SK-N-SH (cell line): ENCODE results near the gene ZGPAT. TPM values are rescaled to one million over a fixed set of nuclear protein-coding genes. Genes with fewer than 3 reads are reported as not detected.

Experiments used
- CTCF ChIA-PET: fragments of 300-600, 350-600 bp; formaldehyde crosslinking; extraction: SDS; loops from one replicate; lab custom pipeline; 2021; lab: Yijun Ruan, JAX
- POLR2A ChIA-PET: fragments of 350-600 bp; sonication (Branson Sonifier 250); formaldehyde crosslinking; extraction: SDS; loops from one replicate; lab custom pipeline; 2020; ENCODE audit warnings: antibody characterized with exemption, inconsistent platforms; lab: Yijun Ruan, JAX
- DNase-seq: peaks from one replicate; pipeline ENCODE4 v3.0.0; 2012
- H2AFZ ChIP-seq: fragments of 200-600 bp; sonication (generic); 2 replicates; pipeline ENCODE4 v1.8.1; 2016; ENCODE audit warnings: antibody characterized with exemption, mild to moderate bottlenecking, low read depth
- H3F3A ChIP-seq: fragments of 200-600 bp; sonication (generic); replicated peaks from 2 replicates; pipeline ENCODE3; 2016; ENCODE audit warnings: antibody characterized with exemption, mild to moderate bottlenecking; ENCODE audit not compliant: insufficient read depth
- H3K27ac ChIP-seq, 2 experiments: fragments of 200-500 bp in 1 of 2; fragments of 200-600 bp in 1 of 2; sonication (Bioruptor generic) in 1 of 2; sonication (generic), shearing (Covaris generic) in 1 of 2; 2 replicates each; pipeline versions ENCODE4 v1.5.1 to v1.6.1; 2014 to 2016; ENCODE audit warnings: low read depth in 2 of 2, inconsistent platforms in 1 of 2, low read length in 1 of 2, mild to moderate bottlenecking in 1 of 2, mixed read lengths in 1 of 2
- H3K27me3 ChIP-seq: fragments of 200-600 bp; sonication (generic), shearing (Covaris generic); 2 replicates; pipeline ENCODE4 v1.6.1; 2016; ENCODE audit warnings: mixed run types; ENCODE audit not compliant: insufficient read depth
- H3K36me3 ChIP-seq, 2 experiments: fragments of 200-500 bp in 1 of 2; fragments of 200-600 bp in 1 of 2; sonication (Bioruptor generic) in 1 of 2; sonication (generic) in 1 of 2; replicated peaks in 1 of 2; 2 replicates each; pipeline versions ENCODE3 to v1.5.1; 2014 to 2016; ENCODE audit warnings: low read length in 1 of 2, mild to moderate bottlenecking in 1 of 2; ENCODE audit not compliant: insufficient read depth in 2 of 2, control insufficient read depth in 1 of 2
- H3K4me1 ChIP-seq, 2 experiments: fragments of 200-500 bp in 1 of 2; fragments of 200-600 bp in 1 of 2; sonication (Bioruptor generic) in 1 of 2; sonication (generic), shearing (Covaris generic) in 1 of 2; 2 replicates each; pipeline versions ENCODE4 v1.5.1 to v1.6.1; 2014 to 2016; ENCODE audit warnings: low read depth in 1 of 2, low read length in 1 of 2, mixed run types in 1 of 2; ENCODE audit not compliant: insufficient read depth in 2 of 2, control insufficient read depth in 1 of 2
- H3K4me2 ChIP-seq: fragments of 200-600 bp; sonication (generic), shearing (Covaris generic); 2 replicates; pipeline ENCODE4 v1.6.1; 2017; ENCODE audit warnings: mixed run types
- H3K4me3 ChIP-seq, 2 experiments: fragments of 200-500 bp in 1 of 2; fragments of 200-600 bp in 1 of 2; sonication (Bioruptor generic) in 1 of 2; sonication (generic), shearing (Covaris generic) in 1 of 2; 2 replicates each; pipeline versions ENCODE4 v1.5.1 to v1.8.1; 2014 to 2016; ENCODE audit warnings: low read depth in 2 of 2, inconsistent platforms in 1 of 2, low read length in 1 of 2, mild to moderate bottlenecking in 1 of 2, mixed read lengths in 1 of 2, moderate library complexity in 1 of 2
- H3K79me2 ChIP-seq: fragments of 200-600 bp; sonication (generic); 2 replicates; pipeline ENCODE4 v1.8.1; 2017; ENCODE audit warnings: mild to moderate bottlenecking; ENCODE audit not compliant: insufficient read depth
- H3K9ac ChIP-seq: fragments of 200-600 bp; sonication (generic); 2 replicates; pipeline ENCODE4 v1.6.1; 2017; ENCODE audit warnings: mixed run types
- H3K9me2 ChIP-seq: fragments of 200-600 bp; sonication (generic); 2 replicates; pipeline ENCODE4 v1.6.1; 2017; ENCODE audit warnings: mixed run types
- H3K9me3 ChIP-seq: fragments of 200-600 bp; sonication (generic); 2 replicates; pipeline ENCODE4 v1.6.1; 2017; ENCODE audit warnings: mixed run types, mild to moderate bottlenecking, moderate library complexity
- H4K20me1 ChIP-seq: fragments of 200-600 bp; sonication (generic); 2 replicates; pipeline ENCODE4 v1.6.1; 2017; ENCODE audit warnings: mild to moderate bottlenecking, mixed run types; ENCODE audit not compliant: insufficient read depth
- CHD2 ChIP-seq: fragments of 150-350 bp; IDR thresholded peaks from 2 replicates; pipeline ENCODE4 v1.6.1; 2018; ENCODE audit warnings: low read length; ENCODE audit not compliant: partially characterized antibody
- ELF1 ChIP-seq: IDR thresholded peaks from 2 replicates; pipeline ENCODE4 v1.4.0; 2012
- FOSL2 ChIP-seq: IDR thresholded peaks from 2 replicates; pipeline ENCODE4 v1.4.0; 2012; ENCODE audit warnings: low read depth, mild to moderate bottlenecking, moderate library complexity, borderline replicate concordance
- FOXJ3 ChIP-seq: sonication (generic); formaldehyde crosslinking; IDR thresholded peaks from 2 replicates; pipeline ENCODE4 v1.5.1; 2020; ENCODE audit warnings: mild to moderate bottlenecking, missing genetic modification reagents
- GABPA ChIP-seq: IDR thresholded peaks from 2 replicates; pipeline ENCODE4 v1.4.0; 2012; ENCODE audit warnings: low read depth, mild to moderate bottlenecking
- MAX ChIP-seq: IDR thresholded peaks from 2 replicates; pipeline ENCODE4 v1.4.0; 2012; ENCODE audit warnings: low read depth
- MEF2A ChIP-seq: IDR thresholded peaks from 2 replicates; pipeline ENCODE4 v1.4.0; 2012; ENCODE audit warnings: low read depth, borderline replicate concordance
- MXI1 ChIP-seq: IDR thresholded peaks from 2 replicates; pipeline ENCODE4 v1.6.1; 2012; ENCODE audit warnings: mild to moderate bottlenecking, low read depth, low read length, improper control_type of control experiment
- RCOR1 ChIP-seq: fragments of 150-350 bp; IDR thresholded peaks from 2 replicates; pipeline ENCODE4 v1.6.1; 2017; ENCODE audit warnings: antibody characterized with exemption, low read length
- RFX5 ChIP-seq: IDR thresholded peaks from 2 replicates; pipeline ENCODE4 v1.6.1; 2012; ENCODE audit warnings: mild to moderate bottlenecking, improper control_type of control experiment, low read length
- RXRA ChIP-seq: IDR thresholded peaks from 2 replicates; pipeline ENCODE4 v1.4.0; 2012; ENCODE audit warnings: low read depth, mild to moderate bottlenecking, borderline replicate concordance
- SMC3 ChIP-seq: IDR thresholded peaks from 2 replicates; pipeline ENCODE4 v1.6.1; 2012; ENCODE audit warnings: low read depth, low read length, improper control_type of control experiment
- TAF1 ChIP-seq: IDR thresholded peaks from 2 replicates; pipeline ENCODE4 v1.6.1; 2012; ENCODE audit warnings: low read depth, mild to moderate bottlenecking, low read length, moderate library complexity, borderline replicate concordance
- TEAD4 ChIP-seq: IDR thresholded peaks from 2 replicates; pipeline ENCODE4 v1.4.0; 2012; ENCODE audit warnings: mild to moderate bottlenecking, borderline replicate concordance; ENCODE audit not compliant: insufficient read depth
- YY1 ChIP-seq: IDR thresholded peaks from 2 replicates; pipeline ENCODE4 v1.4.0; 2012; ENCODE audit warnings: low read depth, mild to moderate bottlenecking
- WGBS: methylation state at CpG from one replicate; pipeline ENCODE4 v1.1.6; 2017; ENCODE audit warnings: low lambda C conversion rate; 5-methylcytosine and 5-hydroxymethylcytosine counted together
- polyA plus RNA-seq, 3 experiments: library from polyadenylated mRNA; depleted of rRNA; stranded (reverse); fragments of >200 nt; gene quantifications; 2 replicates each; pipeline ENCODE4 v1.2.3, GENCODE V29; 2012
- TF ChIP-seq, protein P1 (sequence below): fragments of 150-350 bp; IDR thresholded peaks from 2 replicates; pipeline ENCODE4 v1.6.1; 2017; ENCODE audit warnings: antibody characterized with exemption, low read length, low read depth, borderline replicate concordance
- TF ChIP-seq, protein P2 (sequence below): IDR thresholded peaks from 2 replicates; pipeline ENCODE4; 2012
- TF ChIP-seq, protein P3 (sequence below): fragments of 150-350 bp; IDR thresholded peaks from 2 replicates; pipeline ENCODE4 v1.6.1; 2016; ENCODE audit warnings: mild to moderate bottlenecking, low read depth, low read length

The ZGPAT gene
- polyA plus RNA-seq, 1 of the 3 experiments (the other 2 are of a cell fraction): 33.7 TPM

- 95% methylated on average over 7 of the region's 13 CpGs for WGBS
Observed at GRCh38 chr20:63681609-63682142, 26.2 kb upstream of the ZGPAT start.

More at GRCh38 chr20:63681609-63682142, 26.2 kb upstream of the ZGPAT start:
- Histone ChIP-seq H3K4me1 (peaks cover 0 to 16% of the 10 kb centered on the region in 2 experiments; a peak in 3 of 4 replicates), H4K20me1 (no peaks in the 10 kb centered on the region), H3K4me2 (0 out of 2 replicates have a peak overlapping the region, but pooled peaks have one; percentile 54), H3K9ac (no peak overlapping the region), H3K79me2 (no peaks in the 10 kb centered on the region), H3K4me3 (no peak overlapping the region), H3F3A (peaks cover 12% of the 10 kb centered on the region), H3K27ac (peak overlapping the region; percentile 54 to 73), H3K27me3 (no peaks in the 10 kb centered on the region), H3K9me2 (no peaks in the 10 kb centered on the region), H3K9me3 (no peaks in the 10 kb centered on the region), H3K36me3 (peaks cover 5 to 6% of the 10 kb centered on the region in 2 experiments), H2AFZ (no peak overlapping the region)
- CTCF ChIA-PET: interaction anchor here (0.6 kb wide), 1 partner anchor 94 kb away, joined by 3 read pairs; no protein-coding TSS in a partner anchor
- POLR2A ChIA-PET: no interaction called here
- TF ChIP-seq FOSL2 (no peak), GABPA (no peak), SMC3 (no peak), MAX (no peak), RCOR1 (no peak), RFX5 (no peak), YY1 (no peak), TAF1 (no peak), RXRA (no peak), MEF2A (no peak), ELF1 (no peak), MXI1 (no peak), FOXJ3 (CRISPR knock-in tag) (no peak), CHD2 (no peak), TEAD4 (no peak)
- TF ChIP-seq, protein P1, sequence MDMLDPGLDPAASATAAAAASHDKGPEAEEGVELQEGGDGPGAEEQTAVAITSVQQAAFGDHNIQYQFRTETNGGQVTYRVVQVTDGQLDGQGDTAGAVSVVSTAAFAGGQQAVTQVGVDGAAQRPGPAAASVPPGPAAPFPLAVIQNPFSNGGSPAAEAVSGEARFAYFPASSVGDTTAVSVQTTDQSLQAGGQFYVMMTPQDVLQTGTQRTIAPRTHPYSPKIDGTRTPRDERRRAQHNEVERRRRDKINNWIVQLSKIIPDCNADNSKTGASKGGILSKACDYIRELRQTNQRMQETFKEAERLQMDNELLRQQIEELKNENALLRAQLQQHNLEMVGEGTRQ: no peak
- TF ChIP-seq, protein P2, sequence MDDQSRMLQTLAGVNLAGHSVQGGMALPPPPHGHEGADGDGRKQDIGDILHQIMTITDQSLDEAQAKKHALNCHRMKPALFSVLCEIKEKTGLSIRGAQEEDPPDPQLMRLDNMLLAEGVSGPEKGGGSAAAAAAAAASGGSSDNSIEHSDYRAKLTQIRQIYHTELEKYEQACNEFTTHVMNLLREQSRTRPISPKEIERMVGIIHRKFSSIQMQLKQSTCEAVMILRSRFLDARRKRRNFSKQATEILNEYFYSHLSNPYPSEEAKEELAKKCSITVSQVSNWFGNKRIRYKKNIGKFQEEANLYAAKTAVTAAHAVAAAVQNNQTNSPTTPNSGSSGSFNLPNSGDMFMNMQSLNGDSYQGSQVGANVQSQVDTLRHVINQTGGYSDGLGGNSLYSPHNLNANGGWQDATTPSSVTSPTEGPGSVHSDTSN: no peak
- TF ChIP-seq, protein P3, sequence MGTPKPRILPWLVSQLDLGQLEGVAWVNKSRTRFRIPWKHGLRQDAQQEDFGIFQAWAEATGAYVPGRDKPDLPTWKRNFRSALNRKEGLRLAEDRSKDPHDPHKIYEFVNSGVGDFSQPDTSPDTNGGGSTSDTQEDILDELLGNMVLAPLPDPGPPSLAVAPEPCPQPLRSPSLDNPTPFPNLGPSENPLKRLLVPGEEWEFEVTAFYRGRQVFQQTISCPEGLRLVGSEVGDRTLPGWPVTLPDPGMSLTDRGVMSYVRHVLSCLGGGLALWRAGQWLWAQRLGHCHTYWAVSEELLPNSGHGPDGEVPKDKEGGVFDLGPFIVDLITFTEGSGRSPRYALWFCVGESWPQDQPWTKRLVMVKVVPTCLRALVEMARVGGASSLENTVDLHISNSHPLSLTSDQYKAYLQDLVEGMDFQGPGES: no peak
- no peak for DNase-seq
